Nephron (organoid): Measurements from ENCODE around the gene PRKCA.

Source experiments
- H3K27ac Mint-ChIP-seq, 3 experiments: 2 replicates each; pipeline ENCODE4 v1.8.0; 2020; ENCODE audit warnings: mixed read lengths in 3 of 3, mild to moderate bottlenecking in 2 of 3, moderate library complexity in 1 of 3
- H3K27me3 Mint-ChIP-seq: 2 replicates; pipeline ENCODE4 v1.8.0; 2021; ENCODE audit warnings: low read depth, mild to moderate bottlenecking, moderate library complexity, mixed read lengths
- H3K36me3 Mint-ChIP-seq: 2 replicates; pipeline ENCODE4 v1.8.0; 2020; ENCODE audit warnings: low read depth, mixed read lengths
- H3K4me1 Mint-ChIP-seq: 2 replicates; pipeline ENCODE4 v1.8.0; 2020; ENCODE audit warnings: mixed read lengths
- H3K4me3 Mint-ChIP-seq, 3 experiments: 2 replicates each; pipeline ENCODE4 v1.8.0; 2020; ENCODE audit warnings: mild to moderate bottlenecking in 3 of 3, mixed read lengths in 3 of 3, moderate library complexity in 2 of 3
- H3K9me3 Mint-ChIP-seq: 2 replicates; pipeline ENCODE4 v1.8.0; 2020; ENCODE audit warnings: mixed read lengths
- TF ChIP-seq, protein P1 (sequence below), 3 experiments: fragments of 200-600 bp; sonication (generic); IDR thresholded peaks; one replicate each; pipeline ENCODE4 v1.5.0; 2021; ENCODE audit warnings: antibody characterized with exemption in 3 of 3; ENCODE audit not compliant: unreplicated experiment in 3 of 3

Gene PRKCA

GRCh38 chr17:66308856-66309255 is 6.4 kb downstream of the PRKCA start:
- no peak overlapping the region for H3K4me3 Mint-ChIP-seq
- H3K36me3 Mint-ChIP-seq, result peaks cover 18% of the 10 kb centered on the region
- no peak overlapping the region for H3K27ac Mint-ChIP-seq
- no peaks in the 10 kb centered on the region for H3K9me3 Mint-ChIP-seq
- peaks cover 45% of the 10 kb centered on the region for H3K27me3 Mint-ChIP-seq
- TF ChIP-seq, protein P1, sequence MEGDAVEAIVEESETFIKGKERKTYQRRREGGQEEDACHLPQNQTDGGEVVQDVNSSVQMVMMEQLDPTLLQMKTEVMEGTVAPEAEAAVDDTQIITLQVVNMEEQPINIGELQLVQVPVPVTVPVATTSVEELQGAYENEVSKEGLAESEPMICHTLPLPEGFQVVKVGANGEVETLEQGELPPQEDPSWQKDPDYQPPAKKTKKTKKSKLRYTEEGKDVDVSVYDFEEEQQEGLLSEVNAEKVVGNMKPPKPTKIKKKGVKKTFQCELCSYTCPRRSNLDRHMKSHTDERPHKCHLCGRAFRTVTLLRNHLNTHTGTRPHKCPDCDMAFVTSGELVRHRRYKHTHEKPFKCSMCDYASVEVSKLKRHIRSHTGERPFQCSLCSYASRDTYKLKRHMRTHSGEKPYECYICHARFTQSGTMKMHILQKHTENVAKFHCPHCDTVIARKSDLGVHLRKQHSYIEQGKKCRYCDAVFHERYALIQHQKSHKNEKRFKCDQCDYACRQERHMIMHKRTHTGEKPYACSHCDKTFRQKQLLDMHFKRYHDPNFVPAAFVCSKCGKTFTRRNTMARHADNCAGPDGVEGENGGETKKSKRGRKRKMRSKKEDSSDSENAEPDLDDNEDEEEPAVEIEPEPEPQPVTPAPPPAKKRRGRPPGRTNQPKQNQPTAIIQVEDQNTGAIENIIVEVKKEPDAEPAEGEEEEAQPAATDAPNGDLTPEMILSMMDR (IDR thresholded peaks at IDR 0.05; ENCODE audit: unreplicated experiment in 3 of 3), result no peak
- H3K4me1 Mint-ChIP-seq, result peaks cover 34% of the 10 kb centered on the region

DNA sequence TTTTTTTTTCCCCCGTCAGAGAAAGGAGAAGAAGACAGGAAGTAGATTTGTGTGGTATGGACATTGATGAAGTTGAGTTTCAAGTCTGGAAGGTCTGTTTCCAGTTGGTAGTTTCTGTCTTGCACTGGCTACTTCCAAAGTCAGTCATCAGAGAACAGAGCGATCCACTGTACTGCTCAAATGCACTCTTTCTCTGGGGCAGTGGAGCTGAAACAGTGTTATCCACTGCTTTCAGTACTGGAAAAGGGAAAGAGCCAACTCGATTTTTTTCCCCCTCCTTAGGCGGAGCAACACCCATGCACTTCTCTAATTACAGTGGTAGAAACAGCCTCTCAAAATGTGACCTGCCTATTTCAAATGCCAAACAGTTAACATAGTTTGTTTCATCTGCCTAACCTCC is 7.4 kb downstream of the PRKCA start:
- Mint-ChIP-seq H3K9me3 (no peaks in the 10 kb centered on the region), H3K27me3 (peaks cover 37% of the 10 kb centered on the region), H3K4me1 (peaks cover 26% of the 10 kb centered on the region), H3K36me3 (peaks cover 18% of the 10 kb centered on the region), H3K27ac (peak overlapping the region; percentile 30 to 65 (median 55)), H3K4me3 (no peak overlapping the region)
- TF ChIP-seq, protein P1 (IDR thresholded peaks at IDR 0.05; ENCODE audit: unreplicated experiment in 3 of 3), result no peak

GRCh38 chr17:66310528-66311148 is 8.2 kb downstream of the PRKCA start:
- Mint-ChIP-seq H3K27ac (no peak overlapping the region), H3K4me3 (no peak overlapping the region), H3K9me3 (no peaks in the 10 kb centered on the region), H3K4me1 (peaks cover 19% of the 10 kb centered on the region), H3K36me3 (peaks cover 19% of the 10 kb centered on the region), H3K27me3 (peaks cover 30% of the 10 kb centered on the region)
- TF ChIP-seq, protein P1 (IDR thresholded peaks at IDR 0.05; ENCODE audit: unreplicated experiment in 3 of 3), result no peak

DNA sequence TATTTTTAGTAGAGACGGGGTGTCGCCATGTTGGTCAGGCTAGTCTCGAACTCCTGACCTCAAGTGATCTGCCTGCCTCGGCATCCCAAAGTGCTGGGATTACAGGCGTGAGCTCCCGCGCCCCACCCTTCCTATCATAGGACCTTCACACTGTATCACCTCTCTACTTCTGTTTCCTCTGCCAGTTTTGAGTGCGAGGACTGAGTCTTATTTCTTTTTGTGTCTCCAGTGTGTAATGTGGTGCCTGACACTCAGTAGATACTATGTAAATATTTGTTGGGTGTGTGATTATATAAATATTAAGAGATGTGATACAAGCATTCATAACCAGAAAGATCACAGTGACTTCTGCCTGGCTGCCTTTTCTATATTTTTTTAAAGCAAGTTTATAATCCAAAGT is 10.5 kb downstream of the PRKCA start:
- H3K27ac Mint-ChIP-seq, result no peak overlapping the region
- TF ChIP-seq, protein P1 (IDR thresholded peaks at IDR 0.05; ENCODE audit: unreplicated experiment in 3 of 3), result no peak
- H3K4me1 Mint-ChIP-seq, result peaks cover 10% of the 10 kb centered on the region
- peaks cover 14% of the 10 kb centered on the region for H3K36me3 Mint-ChIP-seq
- peaks cover 15% of the 10 kb centered on the region for H3K27me3 Mint-ChIP-seq
- H3K9me3 Mint-ChIP-seq, result no peaks in the 10 kb centered on the region
- H3K4me3 Mint-ChIP-seq, result no peak overlapping the region

DNA sequence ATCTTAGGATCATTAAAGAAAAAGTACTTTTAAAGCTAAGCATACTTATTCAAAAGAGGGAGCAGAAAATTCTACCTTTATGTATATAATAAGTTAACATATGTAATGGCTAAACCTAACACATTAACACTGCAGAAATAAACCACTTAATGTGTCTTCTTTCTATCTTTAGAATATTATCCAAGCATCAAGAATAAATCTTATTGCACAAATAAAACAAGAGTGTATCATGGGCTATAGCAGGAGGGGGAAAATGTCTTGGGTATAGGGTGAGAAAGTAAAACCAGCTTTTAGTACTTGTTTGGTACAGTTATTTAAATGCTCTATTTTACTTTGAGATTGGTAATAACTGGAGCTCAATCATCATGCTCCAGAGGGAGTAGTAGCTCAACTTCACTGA is 10.9 kb downstream of the PRKCA start:
- no peaks in the 10 kb centered on the region for H3K9me3 Mint-ChIP-seq
- peaks cover 10% of the 10 kb centered on the region for H3K4me1 Mint-ChIP-seq
- H3K27me3 Mint-ChIP-seq, result peaks cover 11% of the 10 kb centered on the region
- TF ChIP-seq, protein P1 (IDR thresholded peaks at IDR 0.05; ENCODE audit: unreplicated experiment in 3 of 3), result no peak
- H3K4me3 Mint-ChIP-seq, result no peak overlapping the region
- no peak overlapping the region for H3K27ac Mint-ChIP-seq
- peaks cover 12% of the 10 kb centered on the region for H3K36me3 Mint-ChIP-seq

DNA sequence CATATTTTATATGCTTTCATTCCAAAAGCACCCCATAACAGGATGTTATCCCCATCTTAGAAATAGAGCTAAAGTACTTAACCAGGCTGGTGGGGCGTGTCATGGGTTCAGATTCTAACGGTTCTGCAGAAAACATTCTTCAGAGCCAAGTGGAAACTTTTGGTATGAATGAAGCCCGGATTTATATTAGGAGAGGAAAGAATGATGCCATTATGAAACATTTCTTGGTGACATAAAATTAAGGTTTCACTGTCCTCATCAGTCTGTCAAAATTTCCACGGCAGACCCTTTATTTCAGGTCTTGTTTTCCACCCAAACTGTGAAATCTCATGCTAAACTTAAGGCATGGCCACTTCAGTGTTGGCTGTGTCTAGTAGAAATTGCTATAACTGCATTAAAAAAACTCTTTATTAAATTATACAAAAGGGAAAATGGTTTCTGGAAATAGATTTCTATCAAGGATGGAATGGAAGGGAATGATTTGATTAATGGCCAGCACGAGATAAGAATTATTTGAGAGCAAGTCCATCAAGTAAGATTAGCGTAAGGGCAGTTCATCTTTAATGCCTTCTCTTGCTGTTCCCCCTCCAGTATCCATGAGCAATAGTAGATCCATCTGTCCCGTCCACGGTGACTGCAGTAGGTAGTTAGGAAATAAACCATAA is 11.7 kb downstream of the PRKCA start:
- Mint-ChIP-seq H3K9me3 (no peaks in the 10 kb centered on the region), H3K4me3 (no peak overlapping the region), H3K27me3 (peaks cover 10% of the 10 kb centered on the region), H3K27ac (no peak overlapping the region), H3K36me3 (peaks cover 10% of the 10 kb centered on the region), H3K4me1 (peaks cover 8% of the 10 kb centered on the region)
- TF ChIP-seq, protein P1 (IDR thresholded peaks at IDR 0.05; ENCODE audit: unreplicated experiment in 3 of 3), result no peak
